DLD1 (cell line): Measurements from ENCODE around the gene AQP9.
"Not testable (repeated sequence)": the region's sequence is repeated elsewhere in the genome, so short reads cannot be mapped to it uniquely, and the experiment has no call there.

Experiments
- in situ Hi-C: cut with HindIII; loops from 2 replicates; pipeline ENCODE4 v1.10.0; 2017; ENCODE audit warnings: low sequenced_read_pairs

Gene AQP9

DNA sequence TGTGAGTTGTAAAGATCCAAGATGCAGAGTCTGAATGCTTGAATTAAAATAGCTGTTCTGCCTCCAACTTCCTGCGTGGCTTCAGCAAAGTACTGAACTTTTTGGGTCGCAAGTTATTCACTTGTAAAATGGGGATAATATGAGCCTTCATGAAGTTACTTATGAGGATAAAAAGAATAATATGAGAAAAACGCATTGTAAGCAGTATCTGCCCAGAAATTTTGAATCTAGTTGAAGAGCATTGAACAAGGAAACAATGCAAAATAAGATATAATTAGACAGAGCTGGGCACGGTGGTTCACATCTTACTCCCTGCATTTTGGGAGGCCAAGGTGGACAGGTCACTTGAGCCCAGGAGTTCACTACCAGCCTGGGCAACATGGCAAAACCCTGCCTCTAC lies 37.8 kb downstream of the AQP9 start:
- in situ Hi-C loops = no loop called here

DNA sequence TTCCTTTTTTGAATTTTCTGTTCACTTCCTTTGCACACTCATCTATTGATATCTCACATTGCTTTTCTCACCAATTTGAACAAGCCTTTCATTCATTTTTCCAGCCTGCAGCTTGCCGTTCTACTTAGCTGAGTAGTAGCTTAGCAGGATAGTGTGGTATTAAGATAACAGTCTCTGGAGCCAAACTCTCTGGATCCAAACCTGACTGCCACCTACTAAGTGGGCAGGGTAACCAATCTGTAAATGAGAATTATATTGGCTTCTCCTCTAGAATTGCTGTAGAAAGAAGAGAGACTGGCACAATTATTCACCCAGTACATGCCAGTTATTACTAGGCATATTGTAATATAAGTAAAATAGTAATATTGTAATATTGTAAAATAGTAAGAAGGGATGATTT lies 40.5 kb downstream of the AQP9 start:
- in situ Hi-C loops = no loop called here

DNA sequence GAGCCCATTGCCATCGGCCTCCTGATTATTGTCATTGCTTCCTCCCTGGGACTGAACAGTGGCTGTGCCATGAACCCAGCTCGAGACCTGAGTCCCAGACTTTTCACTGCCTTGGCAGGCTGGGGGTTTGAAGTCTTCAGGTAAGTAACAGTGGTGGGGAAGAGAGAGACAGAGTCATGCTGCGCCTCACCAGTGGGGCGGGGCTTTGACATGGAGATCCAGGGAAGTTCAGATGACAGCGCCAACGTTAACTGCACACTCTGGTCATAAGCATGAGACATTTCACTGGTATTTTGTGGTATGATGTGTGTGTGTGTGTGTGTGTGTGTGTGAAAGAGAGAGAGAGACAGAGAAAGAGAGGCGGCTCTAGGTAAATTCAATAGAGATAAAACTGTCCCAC lies 41.0 kb downstream of the AQP9 start:
- in situ Hi-C loops = no loop called here

DNA sequence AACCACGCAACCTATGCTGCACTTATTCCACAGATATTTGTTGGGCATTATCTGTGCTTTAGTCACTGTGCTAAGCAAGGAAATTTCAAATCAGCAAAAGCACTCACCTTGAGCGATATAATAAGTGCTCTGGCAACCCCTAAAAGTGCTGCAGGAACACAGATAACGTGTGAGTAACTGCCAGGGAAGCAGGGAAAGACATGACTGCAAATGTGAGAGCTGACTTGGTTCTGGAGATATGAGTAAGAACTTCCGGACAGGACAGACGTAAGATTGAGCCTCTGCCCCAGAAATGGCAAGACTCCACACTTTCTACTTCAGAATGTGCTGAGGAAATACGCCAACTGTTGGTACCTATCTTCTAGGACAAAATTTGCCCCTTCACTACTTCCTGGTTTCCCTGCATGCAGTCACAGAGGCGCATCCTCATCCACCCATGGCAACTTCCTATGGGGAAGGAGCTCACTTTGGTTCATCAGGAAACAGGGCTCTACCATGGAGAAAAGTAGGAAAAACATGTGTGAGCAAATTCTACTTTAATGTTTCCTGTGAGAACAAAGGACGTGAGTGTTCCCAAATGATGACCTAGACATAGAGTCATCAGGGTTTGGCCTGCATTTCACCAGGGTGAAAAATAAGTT lies 41.7 kb downstream of the AQP9 start:
- in situ Hi-C loops = no loop called here

DNA sequence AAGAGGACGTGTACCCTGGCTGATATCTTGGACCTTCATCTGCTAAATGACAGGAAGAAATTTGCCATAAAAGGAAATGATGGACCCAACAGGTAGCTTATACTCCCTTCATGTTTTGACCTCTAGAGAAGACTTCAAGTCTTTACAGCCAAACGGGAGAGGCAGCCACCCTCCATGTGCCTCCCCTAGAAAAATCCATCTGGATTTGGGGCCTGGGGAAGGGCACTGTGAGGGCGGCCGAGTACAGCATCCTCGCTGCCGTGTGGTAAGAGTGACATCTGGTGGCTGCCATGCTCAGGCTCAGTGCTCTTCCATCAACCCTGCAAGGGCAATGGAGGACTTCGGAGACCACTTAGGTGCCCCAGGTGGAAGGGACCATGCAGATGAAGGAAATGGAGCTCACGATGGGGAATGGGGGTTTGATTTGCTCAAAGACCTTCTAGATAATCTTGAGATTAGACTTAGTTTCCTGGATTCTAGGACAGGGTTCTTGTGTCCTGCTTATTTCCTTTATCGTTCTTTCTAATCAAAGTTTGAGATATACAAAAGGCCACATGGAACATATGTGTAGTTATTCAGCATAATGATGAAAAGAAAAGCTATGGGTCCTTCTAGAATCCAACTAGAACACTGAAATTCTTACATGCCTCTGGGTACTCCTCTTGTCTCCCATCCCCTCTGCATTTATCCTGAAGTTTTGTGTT lies 44.4 kb downstream of the AQP9 start:
- in situ Hi-C loops = no loop called here

DNA sequence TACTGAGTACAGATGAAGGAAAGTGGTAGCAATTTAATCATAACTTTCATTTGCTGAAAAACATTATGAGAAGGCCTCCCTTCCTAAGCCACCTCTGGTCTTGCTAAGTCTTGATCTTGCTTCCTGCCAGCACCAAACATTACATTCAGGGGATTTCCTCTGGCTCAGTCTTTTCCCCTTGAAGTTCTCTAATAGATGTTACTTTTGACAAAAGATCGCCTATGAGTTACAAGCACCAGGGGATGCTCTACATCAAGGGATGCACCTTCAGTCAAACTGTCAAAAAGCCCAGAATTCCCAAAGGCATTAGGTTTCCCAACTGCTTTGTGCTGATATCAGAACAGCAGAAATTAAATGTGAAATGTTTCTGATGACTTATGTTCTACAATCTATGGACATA lies 47.3 kb downstream of the AQP9 start:
- in situ Hi-C loops = no loop called here

DNA sequence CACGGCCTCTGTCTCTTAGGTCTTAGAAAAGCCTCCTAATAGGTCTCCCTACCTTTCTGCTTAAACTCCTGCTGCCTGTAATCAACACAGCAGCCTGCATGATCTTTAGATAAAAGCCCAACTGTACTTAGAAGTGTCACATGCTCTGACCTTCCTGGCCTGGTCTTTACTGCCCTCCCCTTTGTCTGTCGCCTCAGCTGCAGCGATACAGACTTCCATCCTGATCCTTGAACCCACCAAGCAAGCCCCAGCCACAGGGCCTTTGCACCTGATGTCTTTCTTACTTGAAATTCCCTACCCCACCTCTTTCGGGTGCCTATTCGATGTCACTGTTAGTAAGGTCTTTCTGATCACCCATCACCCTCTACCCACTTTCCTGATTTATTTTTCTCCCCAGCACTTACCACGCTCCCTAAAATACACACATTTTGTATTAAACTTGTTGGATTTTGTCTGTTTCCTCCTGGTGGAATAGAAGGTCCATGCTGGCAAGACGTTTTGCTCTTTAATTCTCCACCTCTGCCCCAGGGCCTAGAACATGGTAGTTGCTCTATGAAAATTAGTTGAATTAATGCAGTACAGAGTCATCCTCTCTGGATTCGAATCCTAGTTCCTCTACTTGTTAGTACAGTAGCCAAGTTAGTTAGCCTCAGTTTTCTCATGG lies 51.1 kb downstream of the AQP9 start:
- in situ Hi-C loops = no loop called here

DNA sequence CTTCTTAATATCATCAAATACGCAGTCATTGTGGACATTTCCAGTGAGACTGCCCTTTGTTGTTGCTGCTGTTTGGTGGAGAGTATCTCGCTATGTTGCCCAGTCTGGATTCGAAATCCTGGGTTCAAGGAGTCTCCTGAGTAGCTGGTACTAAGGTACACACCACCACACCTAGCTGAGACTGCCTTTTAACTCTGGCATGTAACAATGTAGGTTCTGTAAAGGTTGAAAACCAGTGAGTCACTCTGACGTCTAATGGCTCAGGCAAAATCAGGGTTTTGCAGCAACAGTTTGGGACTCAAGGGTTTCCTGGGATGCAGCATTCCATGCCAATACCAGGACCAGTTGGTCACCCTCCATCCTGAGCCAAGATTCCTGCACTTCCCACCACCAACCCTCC lies 52.2 kb downstream of the AQP9 start:
- in situ Hi-C loops = no loop called here

DNA sequence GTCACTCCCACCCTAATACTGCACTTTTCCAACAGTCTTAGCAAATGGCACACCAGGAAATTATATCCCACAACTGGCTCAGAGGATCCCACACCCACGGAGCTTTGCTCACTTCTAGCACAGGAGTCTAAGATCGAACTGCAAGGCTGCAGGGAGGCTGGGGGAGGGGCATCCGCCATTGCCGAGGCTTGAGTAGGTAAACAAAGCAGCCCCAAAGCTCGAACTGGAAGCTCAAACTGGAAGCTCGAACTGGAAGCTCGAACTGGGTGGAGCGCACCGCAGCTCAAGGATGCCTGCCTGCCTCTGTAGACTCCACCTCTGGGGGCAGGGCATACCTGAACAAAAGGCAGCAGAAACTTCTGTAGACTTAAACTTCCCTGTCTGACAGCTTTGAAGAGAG lies 55.5 kb downstream of the AQP9 start:
- in situ Hi-C loops = not testable (repeated sequence)

DNA sequence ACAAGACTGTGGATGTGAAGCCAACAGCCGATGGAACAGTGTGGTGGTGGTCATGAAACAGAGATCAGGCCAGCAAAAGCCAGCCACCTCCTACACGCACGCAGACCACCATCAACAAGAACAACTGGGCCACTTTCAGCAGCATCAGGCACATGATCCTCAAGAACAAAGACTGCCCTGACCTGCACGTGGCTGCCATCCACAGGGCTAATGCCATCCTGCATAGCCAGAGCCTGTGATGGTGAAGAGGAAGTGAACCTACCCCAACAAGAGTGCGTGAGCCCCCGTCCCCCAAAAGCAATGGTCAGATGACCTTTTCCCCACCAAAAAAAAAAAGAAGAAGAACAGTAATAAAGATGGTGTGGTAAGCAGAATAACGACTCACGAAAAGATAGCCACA lies 62.6 kb downstream of the AQP9 start:
- in situ Hi-C loops = no loop called here

DNA sequence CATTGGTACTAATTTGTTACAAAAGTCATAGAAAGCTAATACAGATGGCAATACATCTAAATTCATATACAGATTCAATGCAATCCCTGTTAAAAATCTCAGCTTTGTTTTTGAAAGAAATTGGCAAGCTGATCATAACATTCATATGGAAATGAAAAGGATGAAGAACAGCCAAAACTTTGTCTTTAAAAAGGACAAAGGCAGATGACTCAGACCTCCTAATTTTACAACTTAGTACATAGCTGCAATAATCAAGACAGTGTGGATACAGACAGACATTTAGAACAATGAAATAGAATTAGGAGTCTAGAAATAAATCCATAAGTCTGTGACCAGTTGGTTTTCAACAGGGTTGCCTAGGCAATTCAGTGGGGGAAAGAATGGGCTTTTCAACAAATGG lies 63.3 kb downstream of the AQP9 start:
- in situ Hi-C loops = no loop called here

DNA sequence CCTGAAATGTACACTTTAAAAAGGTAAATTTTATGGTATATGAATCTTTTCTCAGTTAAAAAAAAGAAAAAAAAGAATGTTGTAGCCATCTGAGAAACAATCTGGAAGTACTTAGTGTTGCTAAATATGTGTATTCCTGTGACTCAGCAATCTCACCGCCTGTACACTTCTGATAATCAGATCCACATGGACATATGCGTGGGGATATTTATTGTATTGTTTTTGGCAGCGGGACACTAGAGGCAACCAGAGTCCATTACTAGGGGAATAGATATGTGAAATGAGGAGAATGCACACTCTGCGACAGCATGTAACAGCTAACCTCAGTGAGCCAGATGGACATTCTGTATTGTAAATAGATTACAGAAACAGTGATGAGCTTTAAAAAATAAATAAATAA lies 65.4 kb downstream of the AQP9 start:
- in situ Hi-C loops = no loop called here

DNA sequence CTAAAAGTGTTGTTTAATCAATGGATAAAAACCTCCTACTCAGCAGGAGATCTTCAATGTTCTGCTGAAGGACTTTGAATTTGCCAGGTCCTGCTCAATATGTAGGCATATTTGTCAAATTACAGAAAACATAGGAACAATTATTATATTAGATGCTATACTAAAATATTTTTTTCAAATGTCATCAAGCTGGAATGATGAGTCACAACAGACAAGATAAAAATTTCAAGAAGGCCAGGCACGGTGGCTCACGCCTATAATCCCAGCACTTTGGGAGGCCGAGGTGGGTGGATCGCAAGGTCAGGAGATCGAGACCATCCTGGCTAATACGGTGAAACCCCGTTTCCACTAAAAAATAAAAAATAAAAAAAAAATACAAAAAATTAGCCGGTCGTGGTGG lies 68.0 kb downstream of the AQP9 start:
- in situ Hi-C loops = no loop called here

DNA sequence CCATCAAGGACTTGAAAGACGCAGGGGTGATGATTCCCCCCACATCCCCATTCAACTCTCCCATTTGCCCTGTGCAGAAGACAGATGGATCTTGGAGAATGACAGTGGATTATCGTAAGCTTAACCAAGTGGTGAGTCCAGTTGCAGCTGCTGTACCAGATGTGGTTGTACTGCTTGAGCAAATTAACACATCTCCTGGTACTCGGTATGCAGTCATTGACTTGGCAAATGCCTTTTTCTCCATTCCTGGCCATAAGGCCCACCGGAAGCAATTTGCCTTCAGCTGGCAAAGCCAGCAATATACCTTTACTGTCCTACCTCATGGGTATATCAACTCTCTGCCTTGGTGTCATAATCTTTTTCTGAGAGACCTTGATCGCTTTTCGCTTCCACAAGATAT lies 70.0 kb downstream of the AQP9 start:
- in situ Hi-C loops = not testable (repeated sequence)

DNA sequence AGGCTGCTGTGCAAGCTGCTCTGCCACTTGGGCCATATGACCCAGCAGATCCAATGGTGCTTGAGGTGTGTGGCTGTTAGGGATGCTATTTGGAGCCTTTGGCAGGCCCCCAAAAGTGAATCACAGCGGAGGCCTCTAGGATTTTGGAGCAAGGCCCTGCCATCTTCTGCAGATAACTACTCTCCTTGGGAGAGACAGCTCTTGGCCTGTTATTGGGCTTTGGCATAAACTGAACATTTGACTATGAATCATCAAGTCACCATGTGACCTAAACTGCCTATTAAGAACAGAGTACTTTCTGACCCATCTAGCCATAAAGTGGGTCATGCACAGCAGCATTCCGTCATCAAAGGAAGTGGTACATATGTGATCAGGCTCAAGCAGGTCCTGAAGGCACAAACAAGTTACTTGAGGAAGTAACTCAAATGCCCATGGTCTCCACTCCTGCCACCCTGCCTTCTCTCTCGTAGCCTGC lies 70.9 kb downstream of the AQP9 start:
- in situ Hi-C loops = not testable (repeated sequence)

DNA sequence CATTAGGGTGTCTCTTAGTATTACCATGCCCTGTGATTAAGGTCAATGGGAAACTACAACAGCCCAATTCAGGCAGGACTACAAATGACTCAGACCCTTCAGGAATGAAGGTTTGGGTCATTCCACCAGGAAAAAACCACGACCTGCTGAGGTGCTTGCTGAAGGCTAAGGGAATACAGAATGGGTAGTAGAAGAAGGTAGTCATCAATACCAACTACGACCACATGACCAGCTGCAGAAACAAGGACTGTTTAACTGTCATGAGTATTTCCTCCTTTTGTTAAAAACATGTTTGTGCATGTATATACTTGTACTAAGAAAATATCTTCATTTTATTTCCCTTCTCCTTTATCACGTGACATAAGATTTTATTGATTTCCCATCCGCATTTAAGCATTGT lies 71.8 kb downstream of the AQP9 start:
- in situ Hi-C loops = not testable (repeated sequence)

DNA sequence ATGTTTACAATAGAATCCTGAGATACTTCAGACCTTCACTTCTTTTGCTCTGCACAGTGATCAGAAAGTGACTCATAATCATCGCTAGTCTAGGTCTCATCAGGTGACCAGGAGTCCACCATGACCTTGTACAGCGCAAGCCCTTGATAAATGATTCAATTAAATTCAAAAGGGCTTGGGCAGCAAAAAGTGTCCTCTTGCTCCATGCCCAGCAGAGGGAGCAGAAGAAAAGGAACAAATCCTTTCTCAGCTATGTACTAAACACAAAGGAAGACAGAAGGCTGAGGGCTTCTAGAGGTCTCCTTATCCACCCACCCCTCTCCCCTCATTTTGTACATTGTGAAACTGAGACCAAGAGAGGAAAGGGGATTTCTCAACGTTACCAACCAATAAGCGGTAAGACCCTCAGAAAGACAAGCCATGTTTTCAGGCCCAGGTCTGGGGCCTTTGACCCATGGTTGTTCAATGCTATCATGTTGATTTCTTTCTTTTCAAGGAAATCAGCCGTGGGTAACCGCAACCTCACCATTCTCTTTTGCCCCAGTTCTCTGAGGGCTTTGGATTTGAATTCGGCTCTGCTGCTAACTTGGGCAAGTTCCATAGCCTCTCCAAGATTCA lies 74.8 kb downstream of the AQP9 start:
- in situ Hi-C loops = no loop called here

DNA sequence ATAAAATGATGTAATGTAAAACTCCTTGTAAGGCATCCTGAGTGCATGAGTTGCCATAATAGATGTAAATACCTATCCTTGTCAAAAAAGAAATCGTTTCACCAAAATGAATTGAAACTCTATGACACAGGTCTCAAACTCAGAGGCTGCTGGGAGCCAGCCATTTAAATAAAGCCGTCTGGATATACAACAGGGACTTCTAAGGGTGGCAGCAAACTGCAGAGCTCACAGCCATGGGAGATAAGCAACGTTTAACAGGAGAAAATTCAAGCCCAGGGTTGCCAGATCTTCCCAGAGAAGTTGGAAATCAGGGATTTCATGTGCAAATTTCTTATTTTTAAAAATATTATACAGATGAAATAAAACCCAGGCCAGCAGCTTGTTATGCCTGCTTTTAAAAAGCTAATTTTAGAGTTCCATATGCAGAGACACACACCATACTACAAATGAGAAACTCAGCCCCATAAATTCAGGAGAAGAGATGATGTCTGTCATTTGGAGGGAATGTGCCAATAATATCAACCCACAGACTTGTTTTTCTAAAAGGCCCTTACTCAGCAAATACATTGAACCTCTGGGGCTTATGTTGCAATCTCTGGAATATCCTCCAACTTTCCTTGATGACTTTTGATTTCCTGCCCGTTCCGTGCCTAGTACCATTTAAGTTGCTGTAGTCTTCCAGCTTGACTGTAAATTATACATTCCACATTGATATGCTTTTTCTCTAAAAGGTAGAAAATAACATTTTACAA lies 75.6 kb downstream of the AQP9 start:
- in situ Hi-C loops = no loop called here

DNA sequence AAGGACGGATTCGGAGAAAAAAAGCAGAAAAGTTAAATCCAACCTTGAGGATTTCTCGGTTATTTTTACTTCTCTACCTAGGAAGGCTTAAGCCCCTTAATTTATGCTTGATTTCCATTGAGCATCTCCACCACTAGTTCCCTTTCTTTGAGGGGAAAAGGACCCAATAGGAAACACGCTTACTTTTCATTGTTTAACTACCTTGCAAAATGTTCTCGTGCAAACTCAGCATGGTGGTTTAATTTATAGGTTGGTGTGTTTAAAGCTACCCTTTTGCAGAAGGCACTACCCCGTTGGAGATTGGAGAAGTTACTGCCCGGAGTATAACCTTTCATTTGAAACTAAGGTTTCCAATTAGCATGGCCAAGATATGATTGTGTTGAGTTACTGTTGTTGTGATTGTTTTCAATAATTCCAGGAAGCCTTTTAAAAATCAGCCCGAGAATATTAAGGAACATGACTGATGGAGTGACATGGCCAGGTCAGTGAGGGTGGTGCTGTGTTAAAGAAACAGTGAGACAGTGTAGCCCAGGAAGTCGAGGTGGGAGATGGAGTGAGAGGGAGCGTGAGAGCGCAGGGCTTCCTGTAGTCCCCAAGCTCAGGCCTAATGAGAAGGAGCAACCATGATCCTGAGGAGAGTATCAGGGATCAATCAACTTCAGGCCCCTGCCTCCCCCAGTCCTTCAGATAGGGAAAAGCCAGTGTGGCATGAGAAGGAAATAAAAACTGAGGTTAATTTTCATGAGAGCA lies 76.6 kb downstream of the AQP9 start:
- in situ Hi-C loops = no loop called here

DNA sequence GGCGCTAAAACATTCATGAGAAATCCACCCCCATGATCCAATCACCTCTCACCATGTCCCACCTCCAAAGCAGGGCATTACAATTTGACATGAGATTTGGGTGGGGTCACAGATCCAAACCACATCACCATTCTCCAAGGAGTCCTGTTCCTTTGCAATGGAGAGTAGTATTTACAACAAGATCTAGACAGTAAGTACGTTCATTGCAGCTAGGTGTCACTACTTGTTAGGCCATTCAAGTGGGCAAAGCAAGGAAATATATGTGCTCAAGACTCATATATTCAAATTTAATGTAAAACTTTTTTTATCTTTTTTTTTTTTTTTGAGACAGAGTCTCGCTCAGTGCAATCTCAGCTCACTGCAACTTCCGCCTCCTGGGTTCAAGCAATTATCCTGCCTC lies 79.3 kb downstream of the AQP9 start:
- in situ Hi-C loops = no loop called here
